ENCODE measurements around the gene ARHGAP5. TPM values are rescaled to one million over a fixed set of nuclear protein-coding genes. Genes with fewer than 3 reads are reported as not detected.

Gene ARHGAP5, protein sequence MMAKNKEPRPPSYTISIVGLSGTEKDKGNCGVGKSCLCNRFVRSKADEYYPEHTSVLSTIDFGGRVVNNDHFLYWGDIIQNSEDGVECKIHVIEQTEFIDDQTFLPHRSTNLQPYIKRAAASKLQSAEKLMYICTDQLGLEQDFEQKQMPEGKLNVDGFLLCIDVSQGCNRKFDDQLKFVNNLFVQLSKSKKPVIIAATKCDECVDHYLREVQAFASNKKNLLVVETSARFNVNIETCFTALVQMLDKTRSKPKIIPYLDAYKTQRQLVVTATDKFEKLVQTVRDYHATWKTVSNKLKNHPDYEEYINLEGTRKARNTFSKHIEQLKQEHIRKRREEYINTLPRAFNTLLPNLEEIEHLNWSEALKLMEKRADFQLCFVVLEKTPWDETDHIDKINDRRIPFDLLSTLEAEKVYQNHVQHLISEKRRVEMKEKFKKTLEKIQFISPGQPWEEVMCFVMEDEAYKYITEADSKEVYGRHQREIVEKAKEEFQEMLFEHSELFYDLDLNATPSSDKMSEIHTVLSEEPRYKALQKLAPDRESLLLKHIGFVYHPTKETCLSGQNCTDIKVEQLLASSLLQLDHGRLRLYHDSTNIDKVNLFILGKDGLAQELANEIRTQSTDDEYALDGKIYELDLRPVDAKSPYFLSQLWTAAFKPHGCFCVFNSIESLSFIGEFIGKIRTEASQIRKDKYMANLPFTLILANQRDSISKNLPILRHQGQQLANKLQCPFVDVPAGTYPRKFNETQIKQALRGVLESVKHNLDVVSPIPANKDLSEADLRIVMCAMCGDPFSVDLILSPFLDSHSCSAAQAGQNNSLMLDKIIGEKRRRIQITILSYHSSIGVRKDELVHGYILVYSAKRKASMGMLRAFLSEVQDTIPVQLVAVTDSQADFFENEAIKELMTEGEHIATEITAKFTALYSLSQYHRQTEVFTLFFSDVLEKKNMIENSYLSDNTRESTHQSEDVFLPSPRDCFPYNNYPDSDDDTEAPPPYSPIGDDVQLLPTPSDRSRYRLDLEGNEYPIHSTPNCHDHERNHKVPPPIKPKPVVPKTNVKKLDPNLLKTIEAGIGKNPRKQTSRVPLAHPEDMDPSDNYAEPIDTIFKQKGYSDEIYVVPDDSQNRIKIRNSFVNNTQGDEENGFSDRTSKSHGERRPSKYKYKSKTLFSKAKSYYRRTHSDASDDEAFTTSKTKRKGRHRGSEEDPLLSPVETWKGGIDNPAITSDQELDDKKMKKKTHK (N-terminal part only)
- 28.8 and 32.6 TPM in 2 replicates for total RNA-seq

DNA sequence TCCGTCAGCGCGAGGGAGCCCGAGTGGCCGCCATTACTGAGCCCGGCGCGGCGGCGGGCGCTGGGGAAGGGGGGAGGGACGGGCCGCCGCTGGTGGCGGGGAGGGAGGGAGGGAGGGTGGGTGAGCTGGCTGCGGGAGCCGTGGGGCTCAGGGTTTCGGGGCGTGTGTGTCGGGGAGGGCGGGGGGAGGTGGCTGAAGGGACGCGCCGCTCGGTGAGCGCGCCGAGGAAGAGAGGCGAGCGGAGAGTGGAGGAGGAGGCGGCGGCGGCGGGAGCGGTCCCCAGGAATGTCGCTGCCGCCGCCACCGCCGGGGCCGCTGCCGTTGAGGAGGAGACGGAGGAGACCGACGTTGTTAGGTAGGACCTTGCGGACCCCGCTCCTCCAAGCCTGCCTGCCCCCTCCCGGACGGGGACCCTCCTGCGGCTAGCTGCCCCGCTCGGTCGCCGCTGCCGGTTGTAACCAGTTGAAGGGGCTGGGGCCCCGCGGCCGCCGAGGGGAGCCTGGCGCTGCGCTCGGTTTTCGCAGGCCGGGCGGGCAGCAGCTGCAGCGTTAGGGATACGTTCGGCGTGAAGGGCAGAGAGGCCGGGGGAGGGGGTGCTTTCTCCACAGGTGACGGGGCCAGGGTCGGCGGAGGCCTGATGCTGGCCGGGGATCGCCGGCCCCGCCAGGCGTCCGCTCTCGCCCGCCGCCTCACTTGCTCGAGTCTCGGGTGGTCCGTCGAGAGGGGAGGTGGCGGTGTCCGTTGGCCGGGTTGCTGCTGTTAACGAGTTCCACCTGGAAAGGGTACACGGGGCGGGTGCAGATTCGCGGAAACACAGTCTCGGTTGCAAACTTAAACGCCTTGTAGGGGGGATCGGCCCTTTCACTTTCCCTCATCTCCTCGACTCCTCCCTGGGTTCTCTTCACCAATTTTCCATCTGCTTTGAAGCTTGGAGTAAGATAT, at the start of gene ARHGAP5:
TSS of gene ARHGAP5 (plus strand) at position 224 of the 942 bp plus-strand sequence. CDS start 13,366 bp downstream, outside the sequence.
- intact Hi-C loops (cut with micrococcal nuclease) = loop anchor here (1.0 to 10.0 kb wide), 8 partner anchors 25 to 1519 kb away; partner anchors contain the start of genes G2E3, NUBPL, SCFD1 and STRN3

DNA sequence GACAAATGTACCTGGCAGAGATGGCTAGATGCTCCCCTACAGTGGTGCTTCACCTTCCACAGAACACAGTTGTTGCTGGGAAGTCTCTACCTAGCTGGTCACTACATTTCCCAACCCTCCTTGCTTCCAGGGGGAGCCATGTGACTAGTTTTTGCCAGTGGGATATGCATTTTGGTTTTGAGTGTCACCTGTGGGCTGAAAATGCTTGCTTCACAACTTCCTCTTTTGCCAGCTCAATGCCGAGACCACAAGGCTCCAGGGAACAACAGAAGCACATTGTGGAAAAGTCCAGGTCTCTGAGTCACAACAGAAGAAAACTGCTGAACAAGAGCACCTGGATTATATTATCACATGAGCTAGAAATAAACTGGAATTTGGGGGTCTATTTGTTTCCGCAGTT, 48.5 kb upstream of the ARHGAP5 start:
- intact Hi-C loops (cut with micrococcal nuclease) = no loop called here

DNA sequence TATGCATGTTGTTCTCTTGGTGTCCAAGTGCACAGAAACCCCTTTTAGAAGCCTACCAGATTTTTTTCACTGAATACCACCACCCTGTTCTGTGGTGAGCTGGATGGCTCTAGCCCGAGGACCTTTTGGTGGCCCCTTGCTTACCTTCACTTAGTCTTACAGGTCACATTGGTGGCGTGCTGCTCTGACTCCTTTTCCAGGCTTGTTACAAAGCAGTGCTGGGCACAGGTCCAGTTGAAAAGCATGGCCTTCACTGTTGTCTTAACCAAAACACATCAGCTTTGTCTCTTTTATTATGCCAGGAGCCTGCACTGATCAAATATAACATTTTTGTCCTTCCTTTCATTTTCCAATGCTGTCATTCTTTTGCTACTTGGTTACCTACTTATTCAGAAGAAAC, 43.6 kb upstream of the ARHGAP5 start:
- intact Hi-C loops (cut with micrococcal nuclease) = no loop called here

GRCh38 chr14:32038876-32039275, 38.2 kb upstream of the ARHGAP5 start:
- intact Hi-C loops (cut with micrococcal nuclease) = no loop called here

GRCh38 chr14:32039401-32040030, 37.6 kb upstream of the ARHGAP5 start:
- intact Hi-C loops (cut with micrococcal nuclease) = no loop called here

DNA sequence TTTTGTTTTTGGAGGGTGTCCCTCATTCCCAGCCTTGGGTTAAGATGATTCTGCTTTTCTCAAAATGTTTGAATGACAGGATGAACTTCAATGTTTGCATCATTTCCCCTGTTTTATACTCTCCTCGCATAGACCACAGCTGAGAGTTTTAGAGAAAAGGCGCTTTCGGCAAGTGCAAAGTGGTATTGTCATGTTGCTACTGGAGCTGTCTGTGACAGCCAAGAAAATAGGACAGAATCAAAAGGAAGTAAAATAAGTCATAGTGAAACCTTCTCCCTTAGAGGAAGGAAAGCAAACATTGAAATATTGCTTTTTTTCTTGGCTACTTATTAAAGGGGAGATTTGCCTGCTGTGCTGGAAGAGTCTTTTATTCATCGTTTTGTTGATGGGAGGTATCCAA, 33.5 kb upstream of the ARHGAP5 start:
- intact Hi-C loops (cut with micrococcal nuclease) = no loop called here

DNA sequence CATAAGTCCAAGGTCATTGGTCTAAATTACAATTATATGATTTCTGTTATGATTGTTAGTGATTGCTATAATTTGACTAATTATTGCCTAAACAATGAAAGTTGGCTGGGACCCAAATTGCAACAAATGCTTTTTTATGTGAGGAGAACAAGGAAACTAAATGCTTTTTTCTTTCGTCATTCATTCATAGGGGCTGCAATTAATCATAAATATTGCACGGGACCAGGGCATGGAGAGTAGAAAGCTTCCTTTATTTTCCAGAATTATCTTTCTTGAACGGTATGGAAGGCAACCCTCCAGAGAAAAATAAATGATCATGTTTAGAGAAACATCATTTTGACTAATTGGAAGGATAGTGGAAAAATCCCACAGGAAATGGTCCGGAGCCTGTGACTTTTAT, 32.6 kb upstream of the ARHGAP5 start:
- intact Hi-C loops (cut with micrococcal nuclease) = no loop called here

DNA sequence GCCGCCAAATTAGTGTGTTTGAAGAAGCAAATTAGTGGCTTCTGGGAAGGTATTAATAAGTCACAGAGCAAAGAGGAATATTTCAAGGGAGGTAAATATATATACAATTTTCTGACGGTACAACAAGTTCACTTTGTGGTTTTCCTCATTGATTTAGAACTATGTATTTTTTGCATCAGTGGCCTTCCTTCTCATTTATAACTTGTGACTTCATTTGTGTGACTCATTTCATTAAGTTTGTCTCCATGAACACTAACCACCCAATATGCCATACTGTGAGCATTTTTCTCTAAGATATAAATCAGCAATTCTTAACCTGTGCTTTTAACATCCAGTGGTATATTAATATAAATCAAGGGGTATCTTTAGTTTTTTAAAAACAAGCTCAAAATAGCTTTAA, 29.3 kb upstream of the ARHGAP5 start:
- intact Hi-C loops (cut with micrococcal nuclease) = no loop called here

DNA sequence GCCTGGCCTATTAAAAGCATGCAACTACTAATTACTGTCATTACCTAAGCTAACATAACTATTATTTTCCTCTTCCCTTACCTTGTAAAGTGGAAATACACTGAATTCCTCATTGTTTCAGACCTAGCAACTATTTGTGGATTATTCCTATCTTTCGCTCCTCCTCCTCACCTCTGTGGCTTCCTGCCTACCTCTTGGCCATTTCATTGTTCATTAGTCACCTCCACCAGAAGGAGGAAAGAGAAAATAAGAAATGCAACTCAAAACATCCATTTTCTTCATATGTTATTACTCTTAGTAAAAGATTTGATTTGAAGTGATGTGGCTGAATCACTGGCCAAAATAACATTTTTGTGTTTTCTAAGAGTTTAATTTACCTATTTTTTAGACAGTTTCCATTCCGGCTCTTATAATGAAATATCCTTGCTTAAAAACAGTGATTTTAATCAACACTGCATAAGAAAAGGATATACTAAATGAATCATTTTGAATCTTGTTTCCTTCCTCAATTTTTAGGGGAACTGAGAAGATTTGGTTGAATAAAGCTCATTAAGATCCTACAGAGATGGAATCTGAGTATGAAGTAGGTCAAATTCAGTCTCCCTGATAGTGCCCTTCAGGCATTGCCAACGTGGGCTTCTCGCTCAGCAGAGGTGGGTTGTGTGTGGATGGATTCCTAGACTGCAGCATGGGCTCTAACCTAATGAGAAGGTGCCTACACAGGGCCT, 27.6 kb upstream of the ARHGAP5 start:
- intact Hi-C loops (cut with micrococcal nuclease) = no loop called here

GRCh38 chr14:32050878-32051277, 26.2 kb upstream of the ARHGAP5 start:
- intact Hi-C loops (cut with micrococcal nuclease) = no loop called here

DNA sequence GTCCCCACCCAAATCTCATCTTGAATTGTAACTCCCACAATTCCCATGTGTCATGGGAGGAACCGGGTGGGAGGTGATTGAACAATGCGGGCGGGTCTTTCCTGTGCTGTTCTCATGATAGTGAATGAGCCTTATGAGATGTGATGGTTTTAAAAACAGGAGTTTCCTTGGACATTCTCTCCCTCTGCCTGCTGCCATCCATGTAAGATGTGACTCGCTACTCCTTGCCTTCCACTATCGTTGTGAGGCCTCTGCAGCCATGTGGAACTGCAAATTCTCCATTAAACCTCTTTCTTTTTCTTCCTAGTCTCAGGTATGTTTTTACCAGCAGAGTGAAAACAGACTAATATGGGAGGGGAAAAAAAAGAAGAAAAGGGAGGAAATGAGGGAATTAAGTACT, 22.6 kb upstream of the ARHGAP5 start:
- intact Hi-C loops (cut with micrococcal nuclease) = no loop called here

GRCh38 chr14:32055175-32055574, 21.9 kb upstream of the ARHGAP5 start:
- intact Hi-C loops (cut with micrococcal nuclease) = no loop called here

DNA sequence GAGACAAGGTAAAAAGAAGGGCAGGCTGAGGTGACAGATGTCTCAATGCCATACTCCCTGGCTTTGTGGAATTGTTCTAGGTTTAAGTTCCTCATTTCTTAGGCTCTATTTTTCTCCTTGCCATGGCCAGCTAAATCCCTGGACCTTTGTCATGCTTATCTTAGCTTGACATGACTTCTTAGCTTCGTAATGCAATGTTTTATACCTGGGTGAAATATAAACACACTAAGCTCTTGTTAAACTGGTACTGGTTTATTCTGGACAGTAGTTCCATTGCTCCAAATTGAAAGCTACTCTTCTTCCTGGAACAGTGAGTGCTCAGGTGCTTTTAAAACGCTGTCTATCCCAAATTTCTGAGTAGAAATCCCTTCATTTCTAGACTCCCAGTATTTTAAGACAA, 17.4 kb upstream of the ARHGAP5 start:
- intact Hi-C loops (cut with micrococcal nuclease) = no loop called here

DNA sequence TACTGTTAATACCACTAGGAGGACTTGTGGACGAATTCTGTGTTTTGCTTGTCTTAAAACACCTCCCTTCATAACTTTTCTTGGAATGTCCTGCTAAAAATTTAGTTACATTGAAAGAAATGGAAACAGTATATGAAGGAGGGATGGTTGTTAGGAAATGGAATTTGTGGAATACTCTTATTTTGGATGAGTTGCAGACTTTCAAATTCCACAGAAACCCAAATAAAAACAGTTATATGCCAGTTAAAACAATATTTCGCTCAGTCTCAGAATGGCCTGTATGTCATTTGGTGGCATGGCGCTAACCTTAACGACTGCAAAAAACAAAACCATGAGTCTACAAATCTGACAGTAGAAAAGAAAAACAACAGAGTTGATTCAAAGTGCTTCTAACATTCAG, 12.2 kb upstream of the ARHGAP5 start:
- intact Hi-C loops (cut with micrococcal nuclease) = no loop called here

- intact Hi-C loops (cut with micrococcal nuclease) = no loop called here
Observed at GRCh38 chr14:32068708-32069107, 8.4 kb upstream of the ARHGAP5 start.

DNA sequence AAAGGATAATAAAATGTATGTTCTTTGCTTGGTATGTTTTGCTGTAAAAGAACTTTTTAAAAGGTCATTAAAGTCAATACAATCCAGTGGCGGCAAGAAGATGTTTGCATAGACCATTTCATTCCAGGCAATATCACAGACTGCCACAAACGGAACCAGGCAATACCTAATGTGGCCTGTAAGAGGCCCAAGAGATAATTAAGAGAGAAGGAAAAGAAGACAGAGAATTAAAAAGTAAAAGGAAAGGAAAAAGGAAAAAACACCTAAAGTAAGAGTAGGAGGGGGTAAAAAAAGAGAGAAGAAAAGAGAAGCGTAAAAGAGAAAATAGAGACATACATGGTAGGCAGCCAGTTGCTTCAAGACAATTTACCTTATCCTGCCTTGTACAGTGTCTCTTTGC, 6.8 kb upstream of the ARHGAP5 start:
- intact Hi-C loops (cut with micrococcal nuclease) = loop anchor here (10.0 kb wide), 1 partner anchor 945 kb away; no protein-coding TSS in a partner anchor

GRCh38 chr14:32072676-32073075, 4.4 kb upstream of the ARHGAP5 start:
- intact Hi-C loops (cut with micrococcal nuclease) = loop anchor here (1.0 to 10.0 kb wide), 7 partner anchors 146 to 948 kb away; no protein-coding TSS in a partner anchor

- intact Hi-C loops (cut with micrococcal nuclease) = loop anchor here (1.0 to 10.0 kb wide), 7 partner anchors 147 to 949 kb away; no protein-coding TSS in a partner anchor
Observed at GRCh38 chr14:32073537-32074189, 3.4 kb upstream of the ARHGAP5 start.

Measured in T-helper 1 cell treated with Interleukin-12 subunit alpha and Interleukin-12 subunit beta and Interleukin-4 antibody, amounts not matched to agents 30 ng/mL and 1 ng/mL, for 36 hours (primary cell).